Tibial nerve (tissue), 4 donors: ENCODE results near the gene KCNH5. TPM values are rescaled to one million over a fixed set of nuclear protein-coding genes. Genes with fewer than 3 reads are reported as not detected.

Experiments used
- DNase-seq, 2 donors: peaks; one replicate each; pipeline ENCODE4 v3.0.0-alpha.2; 2019; ENCODE audit warnings: low spot score in 2 of 2
- H3K27ac ChIP-seq, 4 donors: fragments of 200-600 bp; sonication (generic) in 3 of 4; one replicate each; pipeline ENCODE4 v1.5.1; 2017 to 2019; ENCODE audit warnings: mild to moderate bottlenecking in 1 of 4
- H3K27me3 ChIP-seq, 2 donors: fragments of 200-600 bp; sonication (generic) in 1 of 2; one replicate each; pipeline versions ENCODE4 v1.5.1 to v1.6.0; 2017 to 2019
- H3K36me3 ChIP-seq, 3 donors: fragments of 200-600 bp; sonication (generic); one replicate each; pipeline ENCODE4 v1.5.1; 2018 to 2019
- H3K4me1 ChIP-seq, 4 donors: fragments of 200-600 bp; sonication (generic) in 3 of 4; one replicate each; pipeline ENCODE4 v1.5.1; 2017 to 2019
- H3K4me3 ChIP-seq, 4 donors: fragments of 200-600 bp; sonication (generic) in 3 of 4; one replicate each; pipeline ENCODE4 v1.5.1; 2017 to 2019; ENCODE audit warnings: mild to moderate bottlenecking in 1 of 4, moderate library complexity in 1 of 4
- H3K9me3 ChIP-seq, 4 donors: fragments of 200-600 bp; sonication (generic) in 3 of 4; one replicate each; pipeline ENCODE4 v1.5.1; 2017 to 2019
- EP300 ChIP-seq, 2 donors: sonication (generic); formaldehyde crosslinking; IDR thresholded peaks; one replicate each; pipeline ENCODE4 v1.6.1; 2017; ENCODE audit warnings: antibody characterized with exemption in 2 of 2, mild to moderate bottlenecking in 1 of 2
- POLR2A ChIP-seq, 2 donors: fragments of 450-650 bp; IDR thresholded peaks; one replicate each; pipeline ENCODE4 v1.6.1; 2017; ENCODE audit warnings: antibody characterized with exemption in 2 of 2, mild to moderate bottlenecking in 2 of 2, moderate library complexity in 2 of 2
- WGBS, 2 donors: methylation state at CpG; one replicate each; pipeline ENCODE4 v1.1.5; 2018; 5-methylcytosine and 5-hydroxymethylcytosine counted together
- total RNA-seq, 4 donors: library from RNA; depleted of rRNA; stranded (reverse); fragments of >200 nt; gene quantifications; one replicate each; pipeline ENCODE4 v1.1.0, GENCODE V29; 2016
- TF ChIP-seq, protein P1 (sequence below), 5 experiments: fragments of 200-600 bp in 3 of 5; fragments of 450-650 bp in 2 of 5; sonication (generic) in 3 of 5; IDR thresholded peaks; one replicate each; pipeline ENCODE4 v1.5.1; 2016 to 2019; ENCODE audit warnings: antibody characterized with exemption in 5 of 5, mild to moderate bottlenecking in 3 of 5, moderate library complexity in 2 of 5

The KCNH5 gene
- total RNA-seq, 4 donors from 2014 or later, result not detected

DNA sequence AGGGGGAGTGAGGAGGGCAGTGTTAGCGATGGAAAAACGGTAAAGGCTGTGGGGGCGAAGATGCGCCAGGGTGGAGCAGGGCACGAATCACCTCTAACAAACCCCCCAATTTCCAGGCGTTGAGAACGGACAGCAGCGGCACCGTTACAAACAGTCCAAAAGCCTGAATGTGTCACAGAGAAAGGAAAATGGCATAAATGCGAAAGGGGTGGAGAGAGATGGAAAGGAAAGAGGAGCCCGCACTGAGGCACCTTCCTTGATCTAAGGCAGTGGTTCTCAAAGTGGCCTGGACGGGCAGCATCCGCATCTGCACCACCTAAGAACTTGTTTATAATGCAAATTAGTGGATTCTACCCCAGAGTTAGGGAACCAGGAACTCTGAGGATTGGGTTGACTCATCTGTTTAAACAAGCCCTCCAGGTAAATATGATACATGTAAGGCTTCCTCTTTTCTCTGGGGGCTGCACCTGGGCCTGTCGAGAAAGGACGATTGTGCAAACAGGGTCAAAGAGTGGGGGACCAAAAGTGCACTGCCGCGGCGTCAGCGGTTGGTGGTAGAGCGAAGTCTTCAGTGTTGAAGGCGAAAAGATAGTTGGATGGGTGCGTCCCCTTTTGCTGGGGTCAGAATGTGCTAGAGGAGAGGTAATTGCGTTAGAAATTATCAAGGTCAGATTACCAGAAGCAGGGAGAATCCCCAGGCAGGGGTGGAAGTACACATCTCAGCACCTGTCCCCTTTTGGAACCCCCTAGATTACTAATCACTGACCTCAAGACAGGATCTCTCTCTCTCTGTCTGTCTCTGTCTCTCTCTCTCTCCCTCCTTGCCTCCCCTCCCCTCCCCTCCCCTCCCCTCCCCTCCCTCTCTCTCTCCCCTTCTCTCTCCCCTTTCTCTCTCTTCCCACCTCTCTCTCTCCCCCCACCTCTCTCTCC is 1.3 kb upstream of the KCNH5 start:
- Histone ChIP-seq H3K36me3 (no peaks in the 10 kb centered on the region), H3K27me3 (peaks cover 0 to 56% of the 10 kb centered on the region in 2 donors), H3K9me3 (no peaks in the 10 kb centered on the region), H3K27ac (no peak overlapping the region), H3K4me3 (peak overlapping the region in 1 of 4 donors; percentile 39), H3K4me1 (peaks cover 0 to 18% (median 9%) of the 10 kb centered on the region in 4 donors)
- TF ChIP-seq EP300 (IDR thresholded peaks at IDR 0.05), result no peak
- TF ChIP-seq, protein P1, sequence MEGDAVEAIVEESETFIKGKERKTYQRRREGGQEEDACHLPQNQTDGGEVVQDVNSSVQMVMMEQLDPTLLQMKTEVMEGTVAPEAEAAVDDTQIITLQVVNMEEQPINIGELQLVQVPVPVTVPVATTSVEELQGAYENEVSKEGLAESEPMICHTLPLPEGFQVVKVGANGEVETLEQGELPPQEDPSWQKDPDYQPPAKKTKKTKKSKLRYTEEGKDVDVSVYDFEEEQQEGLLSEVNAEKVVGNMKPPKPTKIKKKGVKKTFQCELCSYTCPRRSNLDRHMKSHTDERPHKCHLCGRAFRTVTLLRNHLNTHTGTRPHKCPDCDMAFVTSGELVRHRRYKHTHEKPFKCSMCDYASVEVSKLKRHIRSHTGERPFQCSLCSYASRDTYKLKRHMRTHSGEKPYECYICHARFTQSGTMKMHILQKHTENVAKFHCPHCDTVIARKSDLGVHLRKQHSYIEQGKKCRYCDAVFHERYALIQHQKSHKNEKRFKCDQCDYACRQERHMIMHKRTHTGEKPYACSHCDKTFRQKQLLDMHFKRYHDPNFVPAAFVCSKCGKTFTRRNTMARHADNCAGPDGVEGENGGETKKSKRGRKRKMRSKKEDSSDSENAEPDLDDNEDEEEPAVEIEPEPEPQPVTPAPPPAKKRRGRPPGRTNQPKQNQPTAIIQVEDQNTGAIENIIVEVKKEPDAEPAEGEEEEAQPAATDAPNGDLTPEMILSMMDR (IDR thresholded peaks at IDR 0.05), result no peak
- TF ChIP-seq POLR2A (IDR thresholded peaks at IDR 0.05), result no peak
- DNase-seq, result no peak
- 27 to 30% methylated on average over 23 of the region's 23 CpGs for WGBS, 2 donors

DNA sequence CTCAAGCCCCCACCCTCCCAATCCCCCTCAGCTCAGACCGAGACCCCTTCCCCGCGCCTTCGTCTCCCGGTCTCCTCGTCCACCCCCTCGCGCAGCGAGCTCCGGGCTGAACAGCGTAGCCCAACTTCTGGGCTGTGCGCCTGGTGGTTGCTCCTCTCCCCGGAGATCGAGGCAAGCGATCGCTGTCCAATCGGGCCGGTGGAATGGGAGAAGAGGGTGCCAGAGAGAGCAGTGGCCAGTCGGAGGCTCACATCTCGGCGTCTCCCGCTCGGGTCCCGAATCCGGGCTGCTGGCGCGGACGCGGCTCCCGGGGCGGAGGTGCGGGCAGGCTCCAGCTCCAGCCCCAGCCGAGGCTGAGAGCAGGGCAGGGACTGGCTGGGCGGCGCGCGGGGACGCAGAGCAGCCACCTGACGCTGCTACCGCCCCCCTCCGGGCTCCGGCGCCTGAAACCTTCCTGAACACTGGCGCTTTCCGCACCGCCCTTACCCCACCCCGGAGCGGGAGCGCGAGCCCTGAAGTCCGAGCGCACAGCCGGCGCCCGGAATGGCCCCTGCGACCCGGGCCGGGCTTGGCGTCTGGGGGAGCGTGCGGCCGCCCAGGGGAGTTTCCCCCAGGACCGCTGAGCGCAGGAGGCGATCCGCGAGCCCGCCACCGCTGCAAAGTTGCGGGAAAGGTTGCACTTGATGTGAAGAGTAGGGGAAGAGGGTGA is 508 bp upstream of the KCNH5 start:
- H3K27ac ChIP-seq, result no peak overlapping the region
- peaks cover 0 to 63% of the 10 kb centered on the region in 2 donors for H3K27me3 ChIP-seq
- no peaks in the 10 kb centered on the region for H3K9me3 ChIP-seq
- WGBS, 2 donors, result 0 to 1% methylated on average over 47 to 57 of the region's 70 CpGs
- no peak for DNase-seq
- peaks cover 0 to 18% (median 9%) of the 10 kb centered on the region in 4 donors for H3K4me1 ChIP-seq
- peak overlapping the region; percentile 5 to 39 (median 26) for H3K4me3 ChIP-seq
- H3K36me3 ChIP-seq, result no peaks in the 10 kb centered on the region
- no peak for TF ChIP-seq POLR2A (IDR thresholded peaks at IDR 0.05)
- TF ChIP-seq EP300 (IDR thresholded peaks at IDR 0.05), result no peak
- TF ChIP-seq, protein P1 (IDR thresholded peaks at IDR 0.05), result no peak

DNA sequence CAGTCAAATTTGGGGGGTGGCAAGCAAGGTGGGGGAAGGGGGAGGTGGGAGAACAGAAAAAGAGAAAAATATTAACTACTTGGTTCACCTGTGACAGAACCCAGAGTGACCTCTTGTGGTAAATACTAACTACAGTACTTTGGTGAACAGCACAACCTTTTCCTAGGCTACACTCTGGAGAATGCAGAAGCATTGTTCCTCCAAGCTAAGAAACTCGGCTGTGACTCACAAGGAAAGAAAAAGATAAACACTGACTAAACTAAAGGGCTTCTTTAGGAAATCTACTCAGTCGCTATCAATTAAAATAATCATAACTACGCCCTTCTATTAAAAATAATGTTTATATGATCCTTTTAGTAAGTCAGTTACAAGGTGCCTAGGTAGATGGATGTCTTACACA is 5.4 kb downstream of the KCNH5 start:
- Histone ChIP-seq H3K36me3 (no peaks in the 10 kb centered on the region), H3K9me3 (no peaks in the 10 kb centered on the region), H3K27me3 (peaks cover 0 to 37% of the 10 kb centered on the region in 2 donors), H3K27ac (no peak overlapping the region), H3K4me3 (no peak overlapping the region), H3K4me1 (peaks cover 0 to 2% (median 0%) of the 10 kb centered on the region in 4 donors)
- TF ChIP-seq POLR2A (IDR thresholded peaks at IDR 0.05), result no peak
- TF ChIP-seq, protein P1 (IDR thresholded peaks at IDR 0.05), result peak in 1 of 5 experiments; percentile 9
- no peak for TF ChIP-seq EP300 (IDR thresholded peaks at IDR 0.05)
- 34 to 43% methylated on average over 3 of the region's 3 CpGs for WGBS, 2 donors
- no peak for DNase-seq

DNA sequence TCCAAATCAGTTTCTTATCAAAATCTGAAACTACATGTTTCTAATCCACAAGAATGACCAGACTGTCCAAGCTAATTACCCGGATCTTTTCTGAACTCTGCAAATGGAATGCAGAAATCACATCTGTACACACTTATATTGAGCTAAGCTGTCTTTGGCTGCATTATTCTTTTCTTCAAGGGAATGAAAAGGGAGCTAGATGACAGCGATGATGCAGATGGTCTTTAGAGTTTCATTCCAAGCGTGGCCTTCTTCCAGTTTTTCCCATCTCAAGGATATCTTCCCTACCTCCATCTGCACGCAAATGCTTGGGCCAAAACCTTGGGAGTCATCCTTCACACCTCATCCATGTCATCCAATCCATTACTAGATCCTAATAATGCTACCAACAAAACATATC is 12.6 kb downstream of the KCNH5 start:
- DNase-seq, result no peak
- H3K27ac ChIP-seq, result no peak overlapping the region
- 52 to 60% methylated on average over 4 of the region's 4 CpGs for WGBS, 2 donors
- H3K4me1 ChIP-seq, result no peaks in the 10 kb centered on the region
- no peaks in the 10 kb centered on the region for H3K27me3 ChIP-seq
- no peak overlapping the region for H3K4me3 ChIP-seq
- TF ChIP-seq, protein P1 (IDR thresholded peaks at IDR 0.05), result no peak
- TF ChIP-seq POLR2A (IDR thresholded peaks at IDR 0.05) (no peak), EP300 (IDR thresholded peaks at IDR 0.05) (no peak)
- no peaks in the 10 kb centered on the region for H3K36me3 ChIP-seq
- no peaks in the 10 kb centered on the region for H3K9me3 ChIP-seq

DNA sequence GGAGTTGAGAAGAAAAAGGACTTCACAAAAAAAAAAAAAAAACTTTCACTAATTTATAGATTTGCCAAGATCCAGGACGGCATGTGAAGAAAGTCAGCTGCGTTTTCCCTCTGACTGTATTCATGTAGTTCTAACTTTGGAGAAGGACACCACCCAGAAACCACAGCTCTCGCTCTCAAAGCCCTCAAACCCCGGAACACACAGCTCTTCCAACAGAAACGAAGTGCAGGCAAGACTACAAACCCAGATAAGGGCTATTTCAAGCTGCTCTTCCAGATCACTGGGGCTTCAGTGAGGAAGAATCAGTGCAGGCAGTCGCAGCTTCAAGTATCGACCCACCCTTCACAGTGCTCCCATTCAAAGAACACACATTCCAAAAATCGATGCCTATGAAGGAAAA is 13.2 kb downstream of the KCNH5 start:
- no peak for TF ChIP-seq EP300 (IDR thresholded peaks at IDR 0.05)
- TF ChIP-seq, protein P1 (IDR thresholded peaks at IDR 0.05), result no peak
- no peak for TF ChIP-seq POLR2A (IDR thresholded peaks at IDR 0.05)
- 38 to 54% methylated on average over 8 of the region's 8 CpGs for WGBS, 2 donors
- no peaks in the 10 kb centered on the region for H3K9me3 ChIP-seq

More for the DNA sequence above, 13.2 kb downstream of the KCNH5 start:
- Histone ChIP-seq H3K27me3 (no peaks in the 10 kb centered on the region), H3K27ac (no peak overlapping the region), H3K4me1 (no peaks in the 10 kb centered on the region), H3K36me3 (no peaks in the 10 kb centered on the region), H3K4me3 (no peak overlapping the region)
- DNase-seq, result no peak
